HL-60 (cell line): ENCODE results near the gene CEBPE.

Experiments used
- DNase-seq, 2 experiments: peaks; one replicate each; pipeline ENCODE4 v3.0.0-alpha.2; 2010 to 2020; ENCODE audit warnings: low read depth in 1 of 2, low spot score in 1 of 2
- H3K27ac ChIP-seq: fragments of 250-450 bp; sonication (Bioruptor Pico); replicated peaks from 2 replicates; pipeline ENCODE4 v1.5.1; 2020; ENCODE audit warnings: mild to moderate bottlenecking, moderate library complexity
- H3K27me3 ChIP-seq: fragments of 250-450 bp; sonication (Bioruptor Pico); 2 replicates; pipeline ENCODE4 v1.5.1; 2021; ENCODE audit warnings: mild to moderate bottlenecking, moderate library complexity; ENCODE audit not compliant: insufficient read depth, poor library complexity, severe bottlenecking
- H3K4me3 ChIP-seq: replicated peaks from 2 replicates; pipeline ENCODE4 v1.5.1; 2011; ENCODE audit warnings: mild to moderate bottlenecking, control low read depth, low read length; ENCODE audit not compliant: insufficient read depth
- GABPA ChIP-seq: IDR thresholded peaks from 2 replicates; pipeline ENCODE4 v1.6.1; 2012; ENCODE audit warnings: low read depth
- POLR2AphosphoS5 ChIP-seq: IDR thresholded peaks from 2 replicates; pipeline ENCODE4 v1.6.1; 2012; ENCODE audit warnings: low read depth
- SPI1 ChIP-seq: IDR thresholded peaks from 2 replicates; pipeline ENCODE4 v1.6.1; 2012; ENCODE audit warnings: low read depth, mild to moderate bottlenecking, borderline replicate concordance
- TF ChIP-seq, protein P1 (sequence below): IDR thresholded peaks from 2 replicates; pipeline ENCODE4 v1.6.1; 2012; ENCODE audit warnings: low read depth; ENCODE audit not compliant: insufficient replicate concordance
- TF ChIP-seq, protein P2 (sequence below): IDR thresholded peaks from one replicate; pipeline ENCODE4 v1.5.1; 2011; ENCODE audit warnings: low read length, control low read depth, inconsistent platforms; ENCODE audit not compliant: insufficient read depth

The CEBPE gene

GRCh38 chr14:23127861-23128260 is 8.8 kb upstream of the CEBPE start:
- DNase-seq, result no peak
- H3K27me3 ChIP-seq, result no peaks in the 10 kb centered on the region
- H3K4me3 ChIP-seq, result no peak overlapping the region
- TF ChIP-seq, protein P1, sequence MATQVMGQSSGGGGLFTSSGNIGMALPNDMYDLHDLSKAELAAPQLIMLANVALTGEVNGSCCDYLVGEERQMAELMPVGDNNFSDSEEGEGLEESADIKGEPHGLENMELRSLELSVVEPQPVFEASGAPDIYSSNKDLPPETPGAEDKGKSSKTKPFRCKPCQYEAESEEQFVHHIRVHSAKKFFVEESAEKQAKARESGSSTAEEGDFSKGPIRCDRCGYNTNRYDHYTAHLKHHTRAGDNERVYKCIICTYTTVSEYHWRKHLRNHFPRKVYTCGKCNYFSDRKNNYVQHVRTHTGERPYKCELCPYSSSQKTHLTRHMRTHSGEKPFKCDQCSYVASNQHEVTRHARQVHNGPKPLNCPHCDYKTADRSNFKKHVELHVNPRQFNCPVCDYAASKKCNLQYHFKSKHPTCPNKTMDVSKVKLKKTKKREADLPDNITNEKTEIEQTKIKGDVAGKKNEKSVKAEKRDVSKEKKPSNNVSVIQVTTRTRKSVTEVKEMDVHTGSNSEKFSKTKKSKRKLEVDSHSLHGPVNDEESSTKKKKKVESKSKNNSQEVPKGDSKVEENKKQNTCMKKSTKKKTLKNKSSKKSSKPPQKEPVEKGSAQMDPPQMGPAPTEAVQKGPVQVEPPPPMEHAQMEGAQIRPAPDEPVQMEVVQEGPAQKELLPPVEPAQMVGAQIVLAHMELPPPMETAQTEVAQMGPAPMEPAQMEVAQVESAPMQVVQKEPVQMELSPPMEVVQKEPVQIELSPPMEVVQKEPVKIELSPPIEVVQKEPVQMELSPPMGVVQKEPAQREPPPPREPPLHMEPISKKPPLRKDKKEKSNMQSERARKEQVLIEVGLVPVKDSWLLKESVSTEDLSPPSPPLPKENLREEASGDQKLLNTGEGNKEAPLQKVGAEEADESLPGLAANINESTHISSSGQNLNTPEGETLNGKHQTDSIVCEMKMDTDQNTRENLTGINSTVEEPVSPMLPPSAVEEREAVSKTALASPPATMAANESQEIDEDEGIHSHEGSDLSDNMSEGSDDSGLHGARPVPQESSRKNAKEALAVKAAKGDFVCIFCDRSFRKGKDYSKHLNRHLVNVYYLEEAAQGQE, result no peak
- no peak for TF ChIP-seq POLR2AphosphoS5
- no peak for TF ChIP-seq GABPA
- TF ChIP-seq, protein P2, sequence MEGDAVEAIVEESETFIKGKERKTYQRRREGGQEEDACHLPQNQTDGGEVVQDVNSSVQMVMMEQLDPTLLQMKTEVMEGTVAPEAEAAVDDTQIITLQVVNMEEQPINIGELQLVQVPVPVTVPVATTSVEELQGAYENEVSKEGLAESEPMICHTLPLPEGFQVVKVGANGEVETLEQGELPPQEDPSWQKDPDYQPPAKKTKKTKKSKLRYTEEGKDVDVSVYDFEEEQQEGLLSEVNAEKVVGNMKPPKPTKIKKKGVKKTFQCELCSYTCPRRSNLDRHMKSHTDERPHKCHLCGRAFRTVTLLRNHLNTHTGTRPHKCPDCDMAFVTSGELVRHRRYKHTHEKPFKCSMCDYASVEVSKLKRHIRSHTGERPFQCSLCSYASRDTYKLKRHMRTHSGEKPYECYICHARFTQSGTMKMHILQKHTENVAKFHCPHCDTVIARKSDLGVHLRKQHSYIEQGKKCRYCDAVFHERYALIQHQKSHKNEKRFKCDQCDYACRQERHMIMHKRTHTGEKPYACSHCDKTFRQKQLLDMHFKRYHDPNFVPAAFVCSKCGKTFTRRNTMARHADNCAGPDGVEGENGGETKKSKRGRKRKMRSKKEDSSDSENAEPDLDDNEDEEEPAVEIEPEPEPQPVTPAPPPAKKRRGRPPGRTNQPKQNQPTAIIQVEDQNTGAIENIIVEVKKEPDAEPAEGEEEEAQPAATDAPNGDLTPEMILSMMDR, result no peak
- TF ChIP-seq SPI1, result no peak
- no peak overlapping the region for H3K27ac ChIP-seq

- Histone ChIP-seq H3K27ac (no peak overlapping the region), H3K27me3 (no peaks in the 10 kb centered on the region), H3K4me3 (no peak overlapping the region)
- DNase-seq, result no peak
- TF ChIP-seq SPI1, result no peak
- TF ChIP-seq, protein P2, result no peak
- TF ChIP-seq POLR2AphosphoS5, result no peak
- TF ChIP-seq, protein P1, result no peak
- no peak for TF ChIP-seq GABPA
Observed at GRCh38 chr14:23126548-23127278, 7.7 kb upstream of the CEBPE start.

DNA sequence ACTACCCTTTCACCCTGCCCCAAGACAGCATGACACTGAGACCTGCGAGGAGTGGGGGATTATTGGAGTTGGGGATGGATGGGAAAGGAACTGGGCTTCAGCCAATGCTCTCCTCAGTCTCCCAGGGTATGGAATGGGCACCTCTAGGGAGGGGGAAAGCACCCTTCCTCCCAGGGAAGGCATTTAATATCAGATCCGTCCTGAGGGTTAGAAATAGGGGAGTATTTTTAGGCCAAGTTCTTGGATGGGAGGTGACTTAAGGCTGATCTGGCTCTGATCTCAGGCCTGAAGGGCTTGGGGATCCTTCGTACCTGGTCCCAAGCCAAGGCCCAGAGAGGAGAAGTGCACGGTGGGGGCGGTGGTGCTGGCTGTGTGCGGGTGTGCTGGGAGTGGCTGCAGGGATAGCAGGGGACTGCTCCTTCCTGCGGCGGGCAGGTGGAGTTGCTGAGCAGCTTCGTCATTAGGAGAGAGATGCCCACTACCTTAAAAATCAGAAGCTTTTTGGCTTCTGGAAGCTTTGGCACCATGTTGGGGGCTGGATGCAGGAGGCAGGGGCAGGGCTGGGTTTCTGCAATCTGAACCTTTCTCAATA is 7.0 kb upstream of the CEBPE start:
- TF ChIP-seq POLR2AphosphoS5, result no peak
- TF ChIP-seq, protein P1, result no peak
- no peak for TF ChIP-seq GABPA
- TF ChIP-seq, protein P2, result no peak
- TF ChIP-seq SPI1, result no peak

More for the DNA sequence above, 7.0 kb upstream of the CEBPE start:
- Histone ChIP-seq H3K27ac (no peak overlapping the region), H3K27me3 (no peaks in the 10 kb centered on the region), H3K4me3 (no peak overlapping the region)
- no peak for DNase-seq
